IPS-18c (cell line): ENCODE measurements around the gene CASP2.

Experiments used
- H3K4me3 ChIP-seq: 2 replicates; pipeline ENCODE4 v1.7.0; 2013; ENCODE audit warnings: low read depth, mild to moderate bottlenecking, low read length, moderate library complexity; ENCODE audit not compliant: insufficient read depth
- H3K9me3 ChIP-seq: one replicate; pipeline ENCODE4 v1.6.1; 2013; ENCODE audit warnings: mild to moderate bottlenecking, low read length, moderate library complexity; ENCODE audit not compliant: control insufficient read depth, insufficient read depth

Gene CASP2

DNA sequence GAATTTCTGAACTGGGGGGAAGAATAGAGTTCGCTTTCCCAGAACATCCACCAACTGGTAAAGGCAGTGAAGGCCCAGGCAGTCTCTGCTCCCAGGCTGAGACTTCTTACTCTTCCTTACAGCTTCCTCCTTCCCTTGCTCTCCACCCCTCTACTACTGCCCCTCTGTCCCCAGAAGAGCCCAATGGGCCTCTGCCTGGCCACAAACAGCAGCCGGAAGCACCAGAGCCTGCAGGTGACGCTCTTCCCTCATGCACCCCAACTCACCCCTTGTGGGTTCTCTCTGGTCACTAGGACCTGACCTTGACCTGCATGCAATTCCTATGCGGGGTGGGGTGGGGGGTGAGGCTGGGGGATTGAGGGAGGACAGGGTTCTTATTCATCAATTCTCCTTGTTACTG, 57.9 kb downstream of the CASP2 start:
- no peaks in the 10 kb centered on the region for H3K9me3 ChIP-seq
- H3K4me3 ChIP-seq = 0 out of 2 replicates have a peak overlapping the region, but pooled peaks have one; percentile 25

DNA sequence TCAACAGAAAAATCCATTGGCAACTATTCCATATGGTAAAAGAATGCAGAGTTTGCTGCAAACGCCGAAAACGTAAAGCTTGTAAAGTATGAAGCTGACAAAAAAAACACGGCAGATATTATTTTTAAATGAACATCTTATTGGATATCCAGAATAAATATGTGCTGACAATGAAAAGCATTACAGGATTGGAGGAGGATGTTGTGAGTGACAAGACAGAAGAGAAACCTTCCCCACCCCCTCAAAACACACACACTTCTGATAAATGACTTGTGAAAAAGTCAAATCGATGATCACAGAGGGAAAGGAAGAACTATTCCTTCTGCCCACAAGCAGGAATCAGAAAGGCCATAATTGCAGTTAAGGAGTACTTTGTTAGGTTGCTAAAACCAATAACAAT, 59.8 kb downstream of the CASP2 start:
- Histone ChIP-seq H3K4me3 (no peak overlapping the region), H3K9me3 (no peaks in the 10 kb centered on the region)

DNA sequence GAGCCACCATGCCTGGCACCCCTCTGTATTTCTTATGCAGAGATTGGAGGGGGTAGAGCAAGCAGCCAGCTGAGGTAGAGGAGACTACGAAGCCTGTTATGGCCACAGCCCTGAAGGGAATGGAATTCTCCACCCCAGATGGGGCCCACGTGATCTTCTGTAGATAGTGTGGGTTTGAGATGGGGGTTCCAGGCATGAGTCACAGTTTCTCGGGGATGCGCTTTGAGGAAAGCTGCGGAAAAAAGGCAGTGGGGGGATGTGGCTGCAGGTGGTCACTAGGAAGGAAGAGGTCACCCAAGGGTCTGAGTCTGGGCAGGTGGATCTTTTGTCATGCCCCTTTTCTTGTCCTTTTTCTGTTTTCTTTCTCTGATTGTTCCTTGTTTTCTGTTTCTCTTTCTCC, 62.9 kb downstream of the CASP2 start:
- Histone ChIP-seq H3K4me3 (no peak overlapping the region), H3K9me3 (no peaks in the 10 kb centered on the region)

- no peaks in the 10 kb centered on the region for H3K9me3 ChIP-seq
- no peak overlapping the region for H3K4me3 ChIP-seq
Measured at GRCh38 chr7:143351574-143351973, 63.4 kb downstream of the CASP2 start.

DNA sequence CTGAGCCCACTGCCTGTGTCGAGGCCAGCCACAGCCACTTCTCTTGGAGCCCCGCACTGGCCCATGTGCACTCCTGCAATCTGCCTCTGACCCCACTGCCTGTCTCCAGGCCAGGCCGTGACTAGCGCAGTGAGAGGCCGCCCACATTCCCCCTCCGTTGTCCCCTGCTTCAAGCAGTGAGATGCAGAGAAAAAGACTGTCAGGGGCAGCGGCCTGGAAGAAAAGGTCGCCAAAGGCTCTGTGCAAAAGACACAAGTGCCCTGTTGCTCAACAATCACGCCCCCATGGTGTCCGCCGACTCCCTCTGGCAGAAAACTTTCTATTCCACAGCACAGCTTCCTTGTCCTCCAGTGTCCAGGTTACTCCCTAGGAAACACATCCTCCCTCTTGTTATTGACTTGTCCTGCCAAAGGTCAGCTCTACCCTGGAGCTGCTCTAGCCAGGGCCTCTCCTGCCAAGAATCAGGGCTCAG, 64.4 kb downstream of the CASP2 start:
- H3K4me3 ChIP-seq = no peak overlapping the region
- no peaks in the 10 kb centered on the region for H3K9me3 ChIP-seq

DNA sequence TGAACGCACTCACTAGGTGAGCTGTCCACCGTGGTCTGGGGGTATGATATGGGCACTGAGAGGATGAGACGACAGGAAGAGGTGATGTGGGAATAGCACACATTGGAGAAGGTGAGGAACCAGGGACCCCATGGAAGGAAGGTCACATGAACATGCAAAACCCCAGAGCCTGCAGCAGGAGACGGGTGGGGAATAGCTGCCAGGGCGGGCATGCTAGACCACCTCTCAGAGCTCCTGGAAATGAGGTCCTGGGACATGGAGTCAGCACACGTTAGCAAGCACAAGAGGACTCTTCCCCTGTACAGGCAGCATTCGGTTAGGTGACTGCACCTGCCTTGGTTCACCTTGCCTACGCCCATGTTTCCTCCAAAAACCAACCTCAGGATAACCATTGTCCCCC, 66.2 kb downstream of the CASP2 start:
- no peaks in the 10 kb centered on the region for H3K9me3 ChIP-seq
- no peak overlapping the region for H3K4me3 ChIP-seq

GRCh38 chr7:143354965-143355364, 66.8 kb downstream of the CASP2 start:
- Histone ChIP-seq H3K4me3 (no peak overlapping the region), H3K9me3 (no peaks in the 10 kb centered on the region)

DNA sequence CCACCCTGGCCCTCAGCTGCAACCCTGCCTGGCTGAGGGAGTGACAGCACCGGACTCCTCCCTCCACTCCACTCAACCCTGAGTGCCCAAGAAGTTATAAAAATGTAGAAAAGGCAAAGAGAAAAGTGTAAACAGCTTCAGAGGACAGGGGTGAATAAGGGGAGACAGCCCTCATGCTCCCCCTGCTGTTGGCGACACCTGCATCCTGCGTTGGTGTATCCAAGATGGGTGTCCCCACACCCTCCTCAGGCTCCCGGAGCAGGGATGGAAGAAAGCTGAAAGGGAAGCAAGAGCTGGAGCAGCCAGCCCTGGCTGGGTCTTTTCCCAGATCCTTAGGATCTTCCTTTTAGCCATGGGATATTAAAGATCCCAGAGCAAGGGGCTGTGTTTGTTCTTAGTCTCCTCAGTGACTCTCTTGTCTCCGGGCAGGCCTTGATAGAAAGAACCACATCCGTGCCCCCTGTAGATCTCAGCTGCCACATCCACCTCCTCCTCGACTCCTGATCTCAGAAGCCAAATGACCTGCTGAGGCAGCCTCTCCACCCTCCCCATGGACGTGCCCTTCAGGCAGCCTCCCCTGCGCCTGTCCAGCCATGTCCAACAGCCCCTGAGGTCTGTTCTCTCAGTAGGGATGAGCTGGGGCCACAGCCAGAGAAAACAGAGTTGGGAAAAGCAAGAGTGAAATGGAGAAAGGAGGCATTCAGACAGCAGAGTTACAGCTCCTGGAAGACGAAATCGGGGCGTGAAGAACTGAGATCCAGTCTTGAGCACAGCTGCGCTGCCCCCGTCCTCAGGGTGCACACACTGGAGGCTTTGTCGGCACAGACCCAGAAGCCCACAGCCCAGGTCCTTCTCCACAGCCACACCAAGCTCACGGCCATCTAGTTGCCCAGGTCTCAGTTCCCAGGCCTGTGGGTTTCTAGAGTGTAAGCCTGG, 67.6 kb downstream of the CASP2 start:
- Histone ChIP-seq H3K4me3 (no peak overlapping the region), H3K9me3 (no peaks in the 10 kb centered on the region)

DNA sequence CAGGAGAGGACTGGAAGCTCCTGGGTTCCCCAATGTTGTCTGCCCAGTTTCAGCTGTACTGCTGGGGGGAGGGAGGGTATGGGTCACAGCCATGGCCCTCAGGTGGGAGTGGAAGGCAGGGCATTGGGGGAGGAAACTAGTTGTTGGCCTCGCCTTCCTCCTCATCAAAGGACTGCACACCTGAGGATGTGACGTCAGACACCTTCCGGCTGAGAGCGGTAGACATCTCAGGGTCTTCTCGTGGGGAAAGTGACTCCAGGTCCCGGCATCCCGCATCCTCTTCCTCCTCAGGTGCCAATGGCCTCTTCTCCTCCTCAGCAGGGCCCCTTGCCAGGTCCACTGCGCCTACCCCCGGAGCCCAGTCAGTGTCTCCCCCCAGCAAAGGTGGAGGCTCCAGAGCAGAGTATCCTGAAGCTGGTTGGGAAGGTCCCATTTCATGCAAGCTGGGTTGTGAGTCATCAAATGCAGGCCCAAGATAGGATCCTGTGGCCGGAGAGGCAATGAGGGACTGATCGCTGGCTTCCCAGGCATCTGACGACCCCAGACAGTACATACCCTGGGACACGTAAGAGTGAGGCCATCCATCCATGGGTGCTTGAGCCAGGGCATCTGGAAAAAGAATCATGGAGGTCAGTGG, 68.4 kb downstream of the CASP2 start:
- no peaks in the 10 kb centered on the region for H3K9me3 ChIP-seq
- H3K4me3 ChIP-seq = no peak overlapping the region
